Fibroblast of skin of abdomen (primary cell): ENCODE data around the gene KNSTRN. TPM values are rescaled to one million over a fixed set of nuclear protein-coding genes. Genes with fewer than 3 reads are reported as not detected.
A peak's percentile ranks its signal among the peaks of the same experiment; 100 is the strongest.

Source experiments
- DNase-seq: peaks from one replicate; pipeline ENCODE4 v3.0.0-alpha.2; 2013
- polyA plus RNA-seq, 2 experiments: library from polyadenylated mRNA; unstranded; fragments of 120-200 nt; gene quantifications; one replicate each; pipeline ENCODE4 v1.2.1, GENCODE V29; 2013; ENCODE audit not compliant: insufficient read length in 2 of 2

Gene KNSTRN, protein sequence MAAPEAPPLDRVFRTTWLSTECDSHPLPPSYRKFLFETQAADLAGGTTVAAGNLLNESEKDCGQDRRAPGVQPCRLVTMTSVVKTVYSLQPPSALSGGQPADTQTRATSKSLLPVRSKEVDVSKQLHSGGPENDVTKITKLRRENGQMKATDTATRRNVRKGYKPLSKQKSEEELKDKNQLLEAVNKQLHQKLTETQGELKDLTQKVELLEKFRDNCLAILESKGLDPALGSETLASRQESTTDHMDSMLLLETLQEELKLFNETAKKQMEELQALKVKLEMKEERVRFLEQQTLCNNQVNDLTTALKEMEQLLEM
- polyA plus RNA-seq (2013, experiment 1 of 2; ENCODE audit: insufficient read length), result 23.9 TPM
- 22.4 TPM for polyA plus RNA-seq (2013, experiment 2 of 2; ENCODE audit: insufficient read length)

DNA sequence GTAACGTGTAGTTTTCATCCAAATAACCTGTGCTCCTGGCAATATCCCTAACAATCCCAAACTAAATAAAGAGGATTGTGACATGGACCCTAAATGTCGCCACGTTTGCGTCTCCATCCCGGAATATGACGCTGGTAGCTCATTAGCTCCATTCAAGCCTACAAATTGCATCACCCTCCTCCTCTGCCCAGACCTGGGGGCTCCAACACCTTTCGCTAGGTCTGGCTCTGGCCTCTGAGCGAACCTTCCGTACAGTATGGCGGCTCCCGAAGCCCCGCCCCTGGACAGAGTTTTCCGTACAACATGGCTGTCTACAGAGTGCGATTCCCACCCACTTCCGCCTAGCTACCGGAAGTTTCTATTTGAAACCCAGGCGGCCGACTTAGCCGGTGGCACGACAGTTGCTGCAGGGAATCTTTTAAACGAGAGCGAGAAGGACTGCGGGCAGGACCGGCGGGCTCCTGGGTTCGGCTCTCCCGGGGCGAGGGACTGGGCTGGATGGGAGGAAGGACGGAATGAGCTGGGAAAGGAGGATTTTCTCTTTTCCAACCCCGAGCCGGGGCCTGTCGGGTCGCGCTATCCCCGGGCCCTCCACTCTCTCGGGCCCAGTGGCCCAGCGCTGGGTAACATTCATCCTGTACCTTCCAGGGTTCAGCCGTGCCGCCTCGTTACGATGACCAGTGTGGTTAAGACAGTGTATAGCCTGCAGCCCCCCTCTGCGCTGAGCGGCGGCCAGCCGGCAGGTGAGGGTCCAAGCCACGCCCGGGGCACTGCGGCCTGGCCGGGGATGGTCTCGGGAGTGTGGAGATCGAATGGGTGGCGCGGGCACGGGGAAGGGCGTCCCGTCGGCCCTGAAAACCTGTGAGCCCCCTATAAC, at the start of gene KNSTRN:
TSS of gene KNSTRN (plus strand) at position 142 of the 877 bp plus-strand sequence. CDS start at position 257, 115 bp downstream.
- DNase-seq, result peak; percentile 93

DNA sequence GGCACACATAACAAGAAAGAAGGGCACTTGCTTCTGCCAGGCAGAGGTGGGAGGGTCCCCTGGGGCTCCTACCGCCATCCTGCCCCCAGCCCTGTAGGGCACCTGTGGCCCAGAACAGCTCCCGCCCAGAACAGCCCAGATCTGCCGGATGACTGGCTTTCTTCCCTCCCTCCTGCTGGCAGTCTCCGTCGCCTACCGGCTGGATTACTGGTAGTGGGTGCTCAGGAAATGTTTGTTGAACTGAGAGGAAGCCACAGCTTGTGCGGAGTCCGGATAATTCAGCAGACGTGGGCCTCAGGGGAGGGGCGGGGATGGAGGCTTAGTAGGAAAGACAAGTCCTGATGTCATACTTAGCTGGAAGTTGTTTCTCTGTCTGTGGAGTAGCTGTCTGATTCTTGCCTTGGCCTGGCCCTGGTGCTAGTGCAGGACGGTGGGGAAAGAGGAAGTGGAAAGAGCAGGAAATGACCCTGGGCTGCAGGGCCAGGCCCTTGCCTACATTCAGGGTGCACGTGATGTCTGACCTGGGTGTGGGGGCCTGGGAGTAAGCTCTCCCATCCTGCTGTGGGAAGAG, 48.5 kb upstream of the KNSTRN start:
- DNase-seq, result peak; percentile 67

DNA sequence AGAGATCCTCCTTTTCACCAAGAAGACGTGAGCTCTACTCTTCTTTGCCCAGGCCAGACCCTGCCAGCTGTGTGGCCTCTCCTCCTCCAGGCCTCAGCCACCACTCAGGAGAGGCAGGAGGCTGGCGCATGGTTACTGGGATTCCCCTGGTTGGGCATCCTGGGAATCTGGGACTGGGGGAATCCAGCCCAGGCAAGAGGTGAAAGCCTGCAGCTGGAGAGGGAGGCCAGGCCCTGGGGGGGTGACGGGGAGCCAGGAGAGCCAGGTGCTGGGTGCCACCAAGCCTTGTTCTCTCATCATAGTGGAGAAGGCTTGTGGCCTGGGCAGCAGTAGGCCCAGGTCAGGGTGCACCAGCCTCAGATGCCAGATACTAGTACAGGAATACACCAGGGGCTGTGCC, 48.0 kb upstream of the KNSTRN start:
- no peak for DNase-seq

DNA sequence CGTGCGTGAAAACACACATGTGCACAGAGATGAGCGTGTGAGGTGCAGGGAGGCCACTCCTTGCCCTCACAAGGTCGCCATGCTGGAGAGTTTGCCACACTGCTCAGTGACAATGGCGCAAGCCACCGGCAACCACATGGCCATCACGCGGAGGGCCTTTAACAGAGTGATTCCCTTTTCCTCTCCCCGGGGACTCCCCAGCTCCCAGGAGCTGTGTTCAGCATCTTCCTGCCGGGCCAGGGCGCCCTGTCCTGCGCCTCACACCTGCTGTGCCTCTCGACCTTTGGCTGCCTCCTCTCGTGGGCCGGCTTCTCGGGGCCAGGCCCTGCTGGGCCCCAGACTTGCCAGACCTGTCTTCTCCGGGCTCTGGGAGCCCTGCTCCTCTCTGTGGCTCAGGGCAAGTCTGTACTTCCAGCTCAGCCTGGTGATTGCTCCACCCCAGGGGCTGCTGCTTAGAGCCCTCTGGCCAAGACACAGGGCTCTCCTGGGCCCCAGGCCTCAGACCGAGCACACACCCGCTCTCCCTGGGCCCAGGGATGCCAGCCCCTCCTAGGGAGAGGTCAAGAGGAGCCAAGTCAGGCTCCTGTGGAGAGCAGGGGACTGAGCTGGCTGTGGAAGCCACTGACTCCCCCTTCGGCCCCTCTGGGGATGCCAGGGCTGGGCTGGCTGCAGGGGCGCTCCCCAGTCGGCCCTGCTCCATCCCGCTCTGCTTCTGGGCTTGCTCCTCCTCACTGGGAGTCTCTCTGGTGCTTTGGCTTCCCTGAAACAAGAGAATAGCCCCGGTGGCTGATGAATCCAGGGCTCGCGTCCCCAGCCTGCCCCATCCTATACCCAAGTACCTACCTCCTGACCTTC, 47.4 kb upstream of the KNSTRN start:
- no peak for DNase-seq

DNA sequence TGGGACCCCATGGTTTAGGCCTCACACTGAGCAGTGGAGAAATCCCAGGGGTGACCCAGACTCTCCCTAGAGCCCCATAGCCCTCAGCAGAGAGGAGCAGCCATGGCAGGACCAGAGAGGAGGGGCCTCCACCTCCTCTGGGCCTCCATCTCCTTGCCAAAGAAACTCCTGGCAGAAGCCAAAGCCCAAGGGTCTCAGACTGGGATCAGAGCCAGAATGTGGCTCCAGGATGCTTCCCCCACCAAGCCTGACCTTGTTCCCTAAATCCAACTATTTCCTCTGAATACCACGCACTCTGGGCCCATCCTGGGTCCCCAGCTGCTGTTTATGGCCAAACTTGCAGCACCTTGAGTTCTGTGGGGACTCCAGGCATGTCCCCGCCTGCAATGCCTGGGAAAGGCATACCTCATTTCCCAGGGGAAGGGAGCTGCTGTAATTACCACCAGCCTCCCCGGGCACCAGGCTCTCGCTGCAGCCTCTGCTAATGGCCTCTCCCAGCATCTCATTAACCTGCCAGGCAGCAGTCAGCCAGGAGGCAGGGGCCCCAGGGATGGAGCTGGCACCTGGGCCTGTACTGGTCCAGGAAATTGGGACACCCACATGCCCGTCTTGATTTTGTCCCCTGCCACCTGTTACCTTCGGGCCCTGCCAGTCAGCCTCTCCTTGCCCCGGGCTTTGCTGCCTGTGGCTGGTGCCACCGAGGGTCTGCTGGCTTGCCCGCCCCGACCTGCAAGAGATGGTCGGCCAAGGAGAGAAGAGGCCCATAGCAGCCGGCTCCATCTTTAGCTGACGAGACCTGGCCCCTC, 46.4 kb upstream of the KNSTRN start:
- DNase-seq, result no peak

DNA sequence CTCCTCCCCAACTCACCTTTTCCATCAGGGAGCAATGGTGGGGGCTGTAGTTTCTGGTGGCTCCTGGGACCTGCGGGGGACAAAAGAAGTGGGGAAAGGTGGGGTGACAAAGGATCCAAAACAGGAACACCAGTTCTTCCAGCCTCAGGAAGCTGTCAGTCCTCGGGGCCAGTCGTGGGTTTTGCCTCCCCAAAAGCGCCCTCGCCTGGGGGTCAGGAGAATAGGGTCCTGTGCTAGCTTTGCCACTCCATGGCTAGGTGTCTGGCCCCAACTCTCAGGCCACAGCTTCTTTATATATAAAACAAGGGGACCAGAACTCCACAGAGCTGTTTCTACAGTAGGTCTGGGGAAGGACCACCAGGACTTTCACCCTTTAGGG, 45.8 kb upstream of the KNSTRN start:
- no peak for DNase-seq

DNA sequence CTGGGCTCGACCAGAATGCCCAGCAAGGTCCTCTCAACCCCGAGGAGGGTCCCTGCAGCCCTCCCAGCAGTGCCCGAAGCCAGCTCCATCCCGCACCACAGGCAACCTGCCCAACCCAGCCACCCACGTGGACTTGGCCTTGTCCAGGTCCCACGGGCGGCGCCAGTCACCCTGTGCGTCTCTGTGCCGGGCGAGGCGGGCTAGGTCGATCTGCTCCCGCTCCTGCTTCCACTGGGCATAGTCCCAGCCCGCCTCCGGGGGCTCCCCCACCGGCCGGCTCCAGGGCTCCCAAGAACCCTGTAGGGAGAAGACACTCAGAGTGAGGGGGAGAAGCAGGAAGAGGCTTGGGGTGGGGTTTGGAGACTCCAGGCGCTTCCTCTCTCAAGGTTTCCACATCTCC, 44.9 kb upstream of the KNSTRN start:
- no peak for DNase-seq

DNA sequence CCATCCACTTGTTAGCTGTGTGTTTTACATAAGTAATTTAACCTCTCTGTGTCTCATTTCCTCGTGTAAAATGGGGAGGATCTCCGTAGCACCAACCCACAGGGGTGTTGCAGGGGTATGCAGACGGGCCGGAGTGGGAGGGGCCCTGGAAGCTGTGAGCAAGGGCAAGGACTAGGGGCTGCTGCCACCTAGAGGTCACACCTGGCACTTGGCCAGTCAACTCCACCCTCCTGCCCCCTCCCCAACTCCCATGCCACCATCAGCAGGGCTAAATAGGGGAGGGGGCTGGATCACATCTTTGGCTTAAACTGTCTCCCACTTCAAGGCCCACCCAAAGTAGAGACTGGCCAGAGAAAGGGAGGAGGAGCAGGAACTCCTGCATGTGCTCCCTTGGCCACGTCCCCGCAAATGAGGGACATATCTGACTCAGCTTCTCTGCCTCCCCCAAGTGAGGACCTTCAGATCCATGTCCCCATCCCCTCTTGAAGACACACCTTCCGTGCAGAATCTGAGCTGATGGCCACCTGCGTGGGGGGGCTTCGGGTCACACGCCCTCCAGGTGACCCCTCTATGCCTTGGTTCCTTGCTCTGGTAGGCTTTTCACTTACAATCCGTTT, 44.4 kb upstream of the KNSTRN start:
- peak; percentile 68 for DNase-seq

DNA sequence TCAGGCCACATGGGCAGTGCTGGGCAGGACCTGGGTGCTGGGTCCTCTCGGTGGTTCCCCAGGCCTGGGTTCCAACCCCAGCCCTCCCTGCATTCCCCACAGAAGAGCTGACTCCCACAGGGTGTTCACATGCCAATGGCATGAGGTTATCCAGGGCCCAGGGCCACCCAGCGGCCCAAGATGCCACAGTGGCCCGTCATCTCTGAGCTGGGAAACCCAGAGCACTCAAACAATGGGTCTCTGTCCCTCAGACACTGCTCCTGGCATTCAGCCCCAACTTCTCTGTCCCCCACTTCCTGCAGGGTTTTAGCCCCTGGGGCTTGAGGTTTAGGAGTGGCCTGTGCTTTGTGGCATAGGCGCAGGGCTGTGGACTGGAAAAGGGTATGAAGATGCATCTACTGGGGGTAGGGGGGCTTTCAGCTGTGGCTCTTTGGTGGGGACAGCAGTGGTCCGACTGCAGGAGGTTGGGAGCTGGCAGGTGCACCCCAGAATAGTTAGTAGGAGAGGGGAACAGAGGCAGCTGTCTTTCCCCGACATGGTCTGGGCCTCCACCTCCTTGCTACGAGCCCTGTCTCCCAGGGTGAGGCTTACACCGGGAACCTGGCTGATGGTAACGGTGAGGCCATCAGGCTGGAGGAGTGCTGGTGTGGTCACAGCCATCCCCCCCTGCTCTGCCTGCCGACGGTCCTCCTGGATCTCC, 43.5 kb upstream of the KNSTRN start:
- DNase-seq, result peak; percentile 85

DNA sequence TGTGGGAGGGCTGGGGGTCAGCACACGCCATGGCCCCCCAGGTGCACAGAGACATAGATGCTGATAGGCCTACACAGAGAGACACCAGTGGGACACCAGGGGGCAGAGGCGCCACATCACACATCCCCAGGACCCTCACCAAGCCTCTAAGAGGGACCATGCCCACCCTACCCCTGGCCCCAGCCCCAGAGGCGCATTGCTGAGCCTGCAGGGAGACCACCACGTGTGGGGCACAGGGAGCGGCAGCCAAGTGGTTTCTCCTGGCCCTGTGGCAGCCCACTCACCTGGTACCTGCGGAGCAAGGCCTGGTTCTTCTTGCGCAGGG, 42.9 kb upstream of the KNSTRN start:
- DNase-seq, result no peak

DNA sequence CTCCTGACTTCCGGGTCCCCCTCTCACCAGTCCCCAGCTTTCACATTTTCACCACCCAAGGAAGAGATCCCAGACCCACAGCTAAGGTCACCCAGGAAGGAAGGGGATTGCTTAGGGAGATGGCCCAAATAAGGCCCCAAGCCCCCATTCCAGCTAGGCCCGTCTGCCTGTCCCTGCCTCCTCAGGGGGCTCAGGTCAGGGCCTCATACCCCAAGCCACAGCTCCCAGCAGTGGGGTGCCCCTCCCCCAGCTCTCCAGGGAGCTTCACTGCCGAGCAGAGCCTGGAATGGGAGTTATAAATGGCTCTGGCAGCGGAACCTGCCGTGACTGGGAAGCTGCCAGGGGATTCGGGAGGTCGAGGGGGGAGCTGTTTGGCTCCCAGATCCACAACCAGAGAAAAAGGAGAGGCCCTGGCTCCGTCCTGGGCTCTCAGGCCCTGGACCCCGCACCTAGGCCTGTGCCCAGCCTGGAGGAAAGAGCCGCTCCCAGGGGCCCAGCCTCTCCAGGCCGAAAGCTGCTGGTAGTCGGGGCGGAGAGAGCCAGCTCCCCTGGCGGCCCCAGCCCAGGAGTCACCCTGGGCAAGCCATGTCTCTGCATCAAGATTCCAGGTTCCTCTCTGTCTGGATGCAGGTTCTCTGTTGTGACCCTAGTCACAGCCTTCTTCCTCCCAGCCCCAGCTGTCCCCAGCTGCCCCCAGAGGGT, 42.3 kb upstream of the KNSTRN start:
- DNase-seq, result peak; percentile 76

DNA sequence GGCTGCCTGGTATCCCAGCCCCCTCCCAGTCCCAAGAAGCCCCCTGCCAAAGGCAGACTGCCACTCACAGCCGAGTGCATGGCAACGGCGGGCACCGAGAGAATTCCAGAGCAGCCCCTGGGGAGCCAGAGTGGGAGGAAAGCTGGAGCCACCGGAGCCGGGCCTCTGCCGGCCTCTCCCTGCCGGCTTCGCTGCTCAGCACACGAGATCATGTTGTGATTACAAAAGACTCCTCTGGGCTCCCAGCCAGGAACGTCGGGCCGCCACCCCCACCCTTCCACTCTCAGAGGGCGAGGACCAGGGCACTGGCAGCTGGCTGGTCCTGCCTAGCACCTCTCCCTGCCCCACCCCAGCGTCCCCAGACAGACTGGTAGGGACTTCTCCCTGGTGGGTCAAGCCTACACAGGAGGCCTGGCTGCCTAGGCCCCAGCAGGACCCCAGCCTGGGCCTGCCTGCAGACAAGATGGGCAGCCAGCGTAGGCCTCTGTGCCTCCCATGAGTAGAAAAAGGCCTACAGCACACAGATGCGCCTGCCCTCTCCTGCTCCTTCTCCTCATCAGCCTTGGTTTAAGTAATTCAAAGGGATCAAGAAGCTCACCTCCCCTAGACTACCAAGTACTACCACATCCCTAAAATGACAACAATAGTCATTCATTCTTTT, 41.7 kb upstream of the KNSTRN start, which contains the start of gene CCDC9B:
TSS of gene CCDC9B (minus strand) at position 200 of the 661 bp plus-strand sequence. CDS start at position 80, 120 bp downstream.
- peak; percentile 82 for DNase-seq

DNA sequence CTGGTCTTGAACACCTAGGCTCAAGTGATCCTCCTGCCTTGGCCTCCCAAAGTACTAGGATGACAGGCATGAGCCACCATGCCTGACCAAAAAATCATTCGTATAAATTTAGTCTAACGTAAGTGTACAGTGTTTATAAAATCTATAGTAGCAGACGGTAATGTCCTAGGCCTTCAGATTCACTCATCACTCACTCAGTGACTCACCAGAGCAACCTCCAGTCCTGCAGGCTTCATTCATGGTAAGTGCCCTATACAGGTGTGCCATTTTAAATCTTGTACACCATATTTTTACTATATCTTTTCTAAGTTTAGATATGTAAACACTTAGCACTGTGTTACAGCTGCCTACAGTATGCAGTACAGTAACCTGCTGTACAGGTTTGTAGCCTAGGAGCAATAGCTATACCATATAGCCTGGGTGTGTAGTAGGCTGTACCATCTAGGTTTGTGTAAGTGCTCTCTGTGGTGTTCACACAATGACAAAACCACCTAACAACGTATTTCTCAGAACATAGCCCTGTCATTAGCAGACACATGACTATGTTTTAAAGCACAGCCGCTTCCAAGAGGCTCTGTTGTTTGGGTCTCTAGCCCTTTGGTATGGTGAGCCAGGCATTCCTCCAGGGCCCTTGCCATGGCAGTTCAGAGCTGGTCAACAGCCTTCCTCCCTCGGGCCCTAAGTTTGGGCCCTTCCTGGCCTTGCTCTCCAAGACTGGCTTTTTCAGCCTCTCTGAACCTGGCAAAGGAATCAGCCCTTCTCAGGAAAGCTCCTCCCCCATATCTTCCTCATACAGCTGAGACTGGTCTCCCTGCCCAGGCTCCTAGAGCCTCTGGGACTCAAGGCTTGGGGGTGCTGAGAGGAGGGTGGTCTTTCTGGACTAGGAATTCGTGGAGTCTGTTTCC, 39.9 kb upstream of the KNSTRN start:
- DNase-seq, result no peak

DNA sequence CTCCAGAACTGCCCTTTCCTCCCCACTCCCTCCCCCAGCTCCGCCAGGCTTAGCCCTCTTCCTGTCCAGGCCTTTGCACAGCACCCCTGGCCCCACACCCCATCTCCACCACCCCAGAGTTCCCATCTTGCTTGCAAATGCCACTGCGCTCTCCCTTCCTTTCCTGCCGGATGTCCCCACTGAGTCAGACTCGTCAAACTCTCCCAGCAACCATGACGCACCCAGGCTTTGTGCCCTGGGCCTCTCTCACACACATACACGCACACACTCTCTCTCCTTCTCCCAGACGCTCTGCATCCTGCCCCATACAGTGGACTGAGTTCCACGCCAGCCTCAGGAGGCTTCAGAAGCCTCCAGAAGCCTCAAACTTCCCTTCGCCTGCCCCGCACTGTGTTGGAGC, 39.0 kb upstream of the KNSTRN start:
- DNase-seq, result peak; percentile 90

DNA sequence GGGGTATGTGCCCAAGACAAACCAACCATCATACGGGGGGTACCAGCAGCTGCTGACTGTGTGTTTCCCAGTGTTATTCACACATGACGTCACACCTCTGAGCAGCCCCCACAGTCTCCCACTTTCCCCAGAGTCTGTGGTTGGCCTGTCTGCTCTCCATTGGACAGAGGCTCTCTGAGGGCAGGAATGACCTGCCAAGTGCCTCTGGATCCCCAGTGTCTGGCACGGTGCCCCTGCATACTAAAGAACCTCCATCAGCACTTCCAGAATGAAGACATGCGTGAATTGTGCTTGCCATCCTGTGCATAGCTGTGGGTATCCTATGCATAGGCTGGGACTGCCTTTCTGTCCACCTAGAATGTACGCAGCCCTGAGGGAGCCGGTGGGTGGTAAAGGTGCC, 38.3 kb upstream of the KNSTRN start:
- DNase-seq, result no peak

DNA sequence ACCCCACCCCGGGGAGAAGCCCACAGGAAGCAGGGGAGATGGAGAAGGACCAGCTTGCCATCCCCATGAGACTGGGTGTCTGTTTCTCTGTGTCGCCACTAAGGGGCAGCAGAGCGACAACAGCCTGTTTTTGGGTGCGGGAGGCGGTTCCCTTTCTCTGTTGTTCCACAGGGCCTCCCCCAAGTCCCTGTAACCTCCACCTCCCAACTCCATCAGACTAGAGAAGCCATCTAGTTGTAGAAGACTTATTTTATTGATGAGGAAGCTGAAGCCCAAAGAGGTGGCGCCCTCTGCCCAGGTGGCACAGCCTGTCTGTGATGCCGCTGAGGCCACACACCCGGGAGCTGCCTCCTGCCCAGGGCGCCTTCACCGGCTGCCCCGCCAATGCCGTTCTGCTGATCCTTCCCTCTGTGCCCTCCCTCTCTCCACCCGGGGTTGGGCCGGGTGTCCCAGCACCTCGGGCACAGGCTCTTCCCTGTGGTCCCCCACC, 37.8 kb upstream of the KNSTRN start:
- DNase-seq, result peak; percentile 60

DNA sequence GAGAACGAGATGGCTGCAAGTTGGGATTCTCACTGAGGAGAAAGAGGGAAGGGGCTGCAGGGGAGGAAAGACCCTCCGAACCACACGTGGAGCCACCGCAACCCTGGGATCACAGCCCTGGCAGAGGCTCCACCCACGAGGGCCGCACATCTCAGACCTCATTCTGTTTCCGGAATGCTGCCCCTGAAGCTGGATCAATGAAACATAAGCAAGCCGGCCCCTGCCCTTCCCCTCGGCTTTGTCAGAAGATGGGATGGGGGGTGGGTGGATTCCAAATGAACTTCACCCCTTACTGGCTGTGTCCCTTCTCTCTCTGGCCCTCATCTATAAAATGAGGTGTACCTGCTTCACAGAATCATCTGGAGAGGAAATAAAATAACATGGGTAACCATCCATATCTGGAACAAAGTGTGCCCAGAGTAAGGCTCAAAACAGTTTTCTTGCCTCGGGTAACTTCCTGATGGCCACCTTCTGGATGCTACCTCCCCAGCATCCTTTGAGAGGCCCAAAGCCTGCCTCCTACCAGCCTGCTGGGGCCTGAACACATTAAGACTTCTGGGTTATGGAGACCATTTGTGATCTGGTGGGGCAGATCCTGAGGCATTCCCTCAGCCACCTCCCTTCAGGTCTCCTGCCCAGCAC, 37.2 kb upstream of the KNSTRN start:
- no peak for DNase-seq
